Inflammatory macrophage treated with lipopolysaccharide for 4 hours (primary cell): ENCODE measurements around the gene ETFA.
A peak's percentile ranks its signal among the peaks of the same experiment; 100 is the strongest.

Experiments used
- DNase-seq: peaks from one replicate; pipeline ENCODE4 v3.0.0-alpha.2; 2020

Gene ETFA

DNA sequence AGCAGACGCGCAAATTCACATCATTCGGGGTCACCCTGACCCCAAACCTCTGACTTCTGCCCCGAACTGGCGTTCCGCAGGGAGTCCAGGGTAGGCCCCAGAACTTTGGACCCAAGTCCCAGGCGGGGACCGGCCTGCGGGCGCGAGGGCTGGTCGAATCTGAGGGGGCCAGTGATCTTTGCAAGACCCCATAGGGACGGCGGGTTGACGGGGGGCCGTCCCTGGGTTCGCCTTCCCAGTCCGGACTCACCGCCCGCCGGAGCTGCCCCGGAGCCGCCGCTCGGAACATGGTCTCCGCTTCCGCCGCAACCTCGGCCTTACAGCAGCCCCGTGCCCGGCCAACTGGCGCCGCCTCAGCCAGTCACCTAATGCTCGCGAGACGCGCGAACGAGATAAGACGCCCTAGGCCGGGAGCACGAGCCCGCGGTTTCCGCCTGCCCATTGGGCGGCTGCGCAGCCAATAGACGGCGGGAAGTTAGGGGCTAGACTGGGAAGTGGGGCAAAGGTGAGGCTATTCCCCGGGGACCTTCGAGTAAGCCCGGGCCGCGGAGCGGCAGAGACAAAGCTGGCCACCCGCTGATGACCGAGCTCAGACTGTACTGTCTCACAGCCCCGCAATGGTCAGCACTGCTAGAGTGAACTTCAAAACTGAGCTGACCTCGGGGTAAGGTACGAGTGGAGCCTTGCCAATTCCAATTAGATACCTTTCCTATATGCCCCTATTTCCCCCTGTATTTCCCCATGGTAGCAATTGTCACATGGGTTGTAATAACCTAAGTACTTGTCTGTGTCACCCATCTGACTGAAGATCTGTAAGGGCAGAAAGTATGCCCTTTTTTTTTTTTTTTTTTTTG lies at the start of gene ETFA:
ETFA (minus strand) TSS at position 370 of the 854 bp plus-strand sequence; CDS start at position 289, 81 bp downstream.
- DNase-seq, result peak; percentile 96

DNA sequence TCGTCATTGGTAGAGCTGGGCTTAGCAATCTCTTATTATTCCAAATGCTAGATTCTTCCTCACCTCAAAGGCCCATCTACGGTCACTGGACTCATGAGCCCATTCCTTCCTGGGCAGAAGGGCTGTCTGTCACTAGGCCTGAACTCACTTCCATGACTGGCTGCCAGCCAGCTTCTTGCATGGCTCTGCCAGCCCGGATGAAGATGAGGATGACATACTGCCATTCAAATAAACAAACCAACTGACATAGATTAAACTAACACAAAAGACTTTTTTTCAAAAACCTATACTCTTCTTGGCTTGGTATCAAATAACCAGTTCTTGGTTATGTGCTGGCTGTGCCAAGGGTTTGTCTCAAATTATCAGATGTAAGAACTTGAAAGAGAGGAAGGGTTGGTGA lies 49.1 kb upstream of the ETFA start:
- no peak for DNase-seq

DNA sequence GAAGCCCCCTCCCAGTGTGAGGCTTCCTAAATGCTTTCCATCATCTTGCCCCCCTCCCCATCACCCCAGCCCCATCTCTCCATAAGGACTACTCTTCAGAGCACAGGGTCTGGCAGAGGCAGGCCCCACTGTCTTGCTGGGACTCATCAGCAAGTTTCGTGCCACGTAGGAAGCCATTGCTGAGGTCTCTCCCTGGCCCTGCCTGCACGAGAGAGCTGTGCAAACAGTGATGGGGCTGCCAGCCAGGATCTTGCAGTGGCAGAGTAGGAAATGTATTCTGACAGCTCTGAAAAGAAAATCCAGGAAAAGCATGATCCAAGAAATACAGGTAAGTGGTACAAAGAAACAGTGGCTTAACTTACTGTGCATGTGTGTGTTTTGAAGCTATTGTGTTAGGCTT lies 47.9 kb upstream of the ETFA start:
- DNase-seq, result no peak

DNA sequence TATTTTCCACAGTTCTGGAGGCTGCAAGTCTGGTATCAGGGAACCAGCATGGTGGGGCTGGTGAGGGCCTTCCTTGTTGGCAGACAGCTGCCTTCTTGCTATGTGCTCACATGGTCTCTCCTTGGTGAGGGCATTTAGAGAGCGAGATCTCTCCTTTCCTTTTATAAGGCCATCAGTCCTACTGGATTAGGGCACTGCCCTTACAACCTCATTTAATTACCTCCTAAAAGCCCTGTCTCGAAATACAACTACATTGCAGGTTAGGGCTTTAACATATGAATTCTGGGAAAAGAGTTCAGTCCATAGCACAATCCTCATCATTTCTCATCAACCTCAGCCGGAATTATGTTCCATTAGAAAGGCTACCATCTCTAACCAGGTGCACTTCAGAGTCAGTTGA lies 47.2 kb upstream of the ETFA start:
- no peak for DNase-seq

DNA sequence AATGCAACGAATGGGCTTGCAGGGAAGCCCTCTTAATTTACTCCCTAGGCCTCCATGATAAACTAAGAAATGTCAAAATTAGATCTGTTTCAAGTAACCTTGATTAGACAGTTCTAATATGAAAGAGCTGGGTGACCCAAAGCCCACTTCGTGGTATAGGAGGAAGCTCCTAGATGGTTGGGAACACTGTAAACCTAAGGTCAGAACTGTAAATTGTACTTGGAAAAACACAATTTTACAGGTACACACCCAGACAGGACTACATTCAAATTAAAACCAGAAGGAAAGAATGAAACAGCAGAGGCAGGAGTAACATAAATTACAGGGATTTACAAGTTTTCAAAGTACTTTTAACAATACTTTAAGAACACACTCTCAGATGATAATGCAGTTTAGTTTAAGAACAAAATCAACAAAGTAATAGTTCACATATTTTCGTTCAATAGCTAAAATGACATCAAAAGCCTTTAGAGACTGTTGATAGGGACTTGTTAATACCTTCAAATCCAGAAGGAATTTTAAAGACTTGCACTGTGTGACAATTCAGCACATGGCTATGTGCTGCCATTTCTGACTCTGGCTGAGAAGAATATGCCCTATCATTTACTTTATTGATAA lies 43.7 kb upstream of the ETFA start:
- DNase-seq, result no peak

DNA sequence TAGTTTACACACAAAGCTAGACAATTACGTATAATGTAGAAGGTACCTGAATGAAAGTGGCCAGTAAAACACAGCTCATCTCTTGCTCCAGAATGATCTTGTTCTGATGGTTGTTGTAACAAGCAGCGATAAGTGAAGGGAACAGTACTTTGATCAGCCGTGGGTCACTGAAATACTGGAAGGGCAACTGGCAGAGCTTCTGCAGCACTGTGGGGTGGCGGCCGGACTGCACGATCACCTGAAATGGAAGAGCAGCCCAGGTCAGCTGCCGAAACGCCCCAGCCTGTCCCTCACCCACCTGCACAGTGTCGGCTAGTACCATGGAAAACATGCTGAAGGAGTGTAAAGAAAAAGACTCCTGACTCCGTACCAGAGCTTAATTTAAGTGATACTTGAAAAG lies 42.6 kb upstream of the ETFA start:
- DNase-seq, result no peak

DNA sequence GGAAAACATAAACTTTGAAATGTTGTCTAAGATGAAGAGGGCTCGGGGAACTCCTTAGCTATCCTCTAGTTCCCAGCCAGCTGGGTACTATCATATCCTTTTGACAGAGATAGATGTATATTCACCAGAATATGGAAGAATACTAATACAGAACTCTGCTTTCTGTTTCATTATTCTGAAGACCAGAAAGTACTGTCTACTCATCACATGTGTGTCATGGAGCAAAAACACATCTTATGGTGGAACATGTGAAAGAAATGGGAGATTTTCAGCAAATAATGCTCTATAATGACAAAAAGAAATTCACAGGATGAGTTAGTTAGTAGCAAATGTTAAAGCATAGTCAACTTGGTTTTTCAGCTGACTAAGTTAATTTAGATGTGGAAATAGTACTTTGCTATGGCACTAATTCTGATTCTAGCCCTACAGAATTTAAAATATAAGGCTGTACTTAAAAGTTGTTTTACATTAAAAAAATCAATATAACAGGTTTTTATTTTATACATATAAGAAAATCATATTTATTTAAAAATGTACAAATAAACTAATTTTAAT lies 41.8 kb upstream of the ETFA start:
- no peak for DNase-seq

DNA sequence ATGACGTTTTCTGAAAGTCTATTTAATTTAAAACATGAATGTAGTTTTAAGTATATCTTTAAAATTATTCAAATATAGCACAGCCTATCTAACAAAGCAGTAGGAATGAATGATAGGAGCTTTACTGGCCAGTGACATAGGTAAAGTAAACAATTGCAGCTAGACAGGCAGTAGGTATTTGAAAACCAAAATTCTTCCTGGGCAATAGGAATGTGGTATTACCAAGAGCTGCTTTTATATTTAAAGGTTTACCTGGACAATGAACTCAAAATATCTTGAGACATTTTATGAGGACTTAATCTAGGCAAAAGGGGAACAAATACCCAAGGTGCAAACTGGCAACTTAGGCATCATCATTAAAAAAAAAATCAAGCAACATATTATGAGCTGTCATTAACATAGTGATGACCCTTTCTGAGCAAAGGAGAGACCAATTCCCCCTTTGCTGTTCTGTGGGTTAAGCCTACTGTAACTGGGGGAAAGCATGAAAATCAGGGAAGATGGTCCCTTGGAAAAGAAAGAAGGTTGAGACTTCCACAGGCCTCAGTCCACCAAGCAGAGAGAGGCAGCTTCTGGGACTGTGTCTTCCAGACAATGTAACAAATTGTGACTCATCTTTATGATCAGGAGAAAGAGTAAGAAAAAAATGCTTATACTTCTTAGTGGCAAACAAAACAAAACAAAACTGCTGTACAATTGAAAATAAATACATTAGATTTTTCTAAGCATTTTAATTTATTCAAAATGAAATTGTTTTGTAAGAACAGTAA lies 38.2 kb upstream of the ETFA start:
- DNase-seq, result no peak

DNA sequence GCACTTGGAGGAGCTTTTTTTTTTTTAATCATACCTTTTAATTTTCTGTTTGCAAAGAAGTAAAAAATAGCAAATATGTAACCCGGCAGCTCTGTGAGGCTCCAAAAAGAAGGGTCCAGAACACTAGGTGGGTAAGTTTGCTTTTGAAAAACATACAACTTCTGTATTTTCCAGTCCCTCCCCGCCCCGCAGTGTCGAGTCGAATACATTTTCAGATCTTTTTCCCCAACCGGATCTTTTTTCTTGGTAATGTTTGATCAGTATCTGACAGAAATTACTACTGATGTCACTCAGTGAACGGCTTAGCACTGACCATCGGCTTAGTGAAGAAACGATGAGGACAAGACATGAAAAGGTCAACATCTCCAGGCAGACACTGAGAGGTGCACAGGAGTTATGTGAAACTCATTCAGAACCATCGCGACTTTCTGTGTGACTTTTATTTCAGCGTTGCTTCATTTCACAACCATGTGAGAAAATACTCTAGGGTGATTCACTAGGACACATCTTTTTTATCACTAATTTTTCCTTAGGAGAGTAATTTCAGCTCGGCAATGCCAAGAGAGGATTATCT lies 36.3 kb upstream of the ETFA start:
- DNase-seq, result no peak

DNA sequence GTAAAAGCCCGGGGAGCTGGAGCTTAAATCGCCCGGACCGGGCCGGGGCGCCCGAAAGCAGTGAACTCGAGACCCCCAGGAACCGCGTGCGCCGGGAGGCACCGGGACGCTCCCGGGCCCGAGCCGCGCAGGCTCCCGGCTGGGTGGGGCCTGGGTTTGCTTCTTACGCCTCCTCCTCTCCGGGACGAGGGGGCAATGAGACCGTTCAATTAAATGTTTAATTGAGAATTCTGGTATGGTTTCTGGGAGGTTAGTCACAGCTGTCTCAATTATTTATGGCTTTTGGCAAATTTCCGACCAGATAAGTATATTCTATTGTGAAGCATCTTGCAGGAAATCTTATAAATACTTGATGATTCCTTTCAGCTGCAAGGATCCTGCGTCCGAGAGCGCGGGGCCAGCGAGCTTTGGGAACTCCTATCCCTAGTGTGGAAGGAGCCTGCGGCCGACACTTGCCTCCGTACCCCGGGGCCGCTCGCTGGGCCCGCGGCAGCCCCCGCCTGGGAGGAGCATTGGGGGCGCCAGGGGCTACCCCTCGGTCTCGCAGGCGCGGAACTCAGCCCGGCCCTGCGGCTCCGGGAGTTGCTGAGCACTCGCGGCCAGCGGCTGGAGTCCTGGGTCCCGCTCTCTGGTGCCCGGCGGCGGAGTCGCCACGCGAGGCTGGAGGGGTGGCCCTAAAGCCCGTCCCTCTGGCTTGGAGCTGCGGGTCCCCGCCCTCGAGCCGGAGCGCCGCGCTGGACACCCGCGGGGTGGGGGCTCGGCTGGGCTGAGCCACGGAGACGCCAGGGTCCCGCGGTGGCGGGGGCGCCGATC lies 35.6 kb upstream of the ETFA start:
- no peak for DNase-seq

DNA sequence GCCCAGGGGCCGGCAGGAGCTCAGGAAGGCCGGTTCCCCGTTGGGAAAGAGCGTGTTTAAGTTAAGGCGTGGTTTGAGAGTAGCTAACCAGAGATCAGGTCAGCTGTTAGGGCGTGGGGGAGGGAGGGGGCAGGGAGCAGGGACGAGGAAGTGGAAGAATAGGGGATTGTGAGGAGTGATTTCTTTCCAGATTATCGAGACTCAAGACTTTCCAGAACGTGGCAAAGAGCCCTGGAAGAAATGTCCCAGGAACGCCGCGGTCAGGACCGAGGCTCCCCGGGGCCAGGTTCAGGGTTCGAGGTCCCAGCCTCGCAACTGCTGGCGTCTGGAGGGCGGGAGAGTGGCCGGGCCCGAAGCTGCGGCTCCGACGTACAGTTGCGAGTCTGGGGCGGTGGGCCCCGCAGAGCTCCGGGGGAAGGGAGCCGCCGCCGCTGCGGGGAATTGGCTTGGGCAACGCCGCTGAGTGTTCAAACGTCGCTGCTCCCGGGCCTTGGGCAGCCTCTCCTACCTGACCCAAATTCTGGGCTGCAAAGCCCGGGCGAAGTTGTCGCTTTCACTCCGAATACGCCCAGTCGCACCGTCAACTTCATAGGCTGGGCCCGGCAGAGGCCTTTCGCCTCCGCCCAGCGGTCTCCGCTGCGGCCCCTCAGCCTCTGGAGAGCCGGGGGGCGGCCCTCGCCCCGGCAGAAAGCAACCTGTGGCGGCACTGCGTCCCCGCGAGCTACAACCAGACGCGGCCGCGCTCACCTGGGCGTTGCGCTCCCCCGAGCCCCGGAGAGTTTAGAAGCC lies 34.8 kb upstream of the ETFA start:
- peak; percentile 69 for DNase-seq

DNA sequence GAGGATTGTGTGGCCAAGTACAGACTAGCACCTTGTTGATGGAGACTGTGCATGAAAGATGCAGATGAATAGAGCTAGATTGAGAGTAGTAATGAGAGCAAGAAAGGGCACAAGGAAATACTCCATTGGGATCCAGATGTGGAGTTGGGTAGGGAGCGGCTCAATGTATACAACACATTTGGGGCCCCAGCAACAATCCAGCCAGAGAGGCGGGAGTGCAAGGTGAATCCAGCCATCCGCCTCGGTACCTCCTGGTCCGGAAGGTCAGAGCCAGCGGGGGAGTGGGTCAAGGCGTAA lies 34.3 kb upstream of the ETFA start:
- DNase-seq, result no peak

DNA sequence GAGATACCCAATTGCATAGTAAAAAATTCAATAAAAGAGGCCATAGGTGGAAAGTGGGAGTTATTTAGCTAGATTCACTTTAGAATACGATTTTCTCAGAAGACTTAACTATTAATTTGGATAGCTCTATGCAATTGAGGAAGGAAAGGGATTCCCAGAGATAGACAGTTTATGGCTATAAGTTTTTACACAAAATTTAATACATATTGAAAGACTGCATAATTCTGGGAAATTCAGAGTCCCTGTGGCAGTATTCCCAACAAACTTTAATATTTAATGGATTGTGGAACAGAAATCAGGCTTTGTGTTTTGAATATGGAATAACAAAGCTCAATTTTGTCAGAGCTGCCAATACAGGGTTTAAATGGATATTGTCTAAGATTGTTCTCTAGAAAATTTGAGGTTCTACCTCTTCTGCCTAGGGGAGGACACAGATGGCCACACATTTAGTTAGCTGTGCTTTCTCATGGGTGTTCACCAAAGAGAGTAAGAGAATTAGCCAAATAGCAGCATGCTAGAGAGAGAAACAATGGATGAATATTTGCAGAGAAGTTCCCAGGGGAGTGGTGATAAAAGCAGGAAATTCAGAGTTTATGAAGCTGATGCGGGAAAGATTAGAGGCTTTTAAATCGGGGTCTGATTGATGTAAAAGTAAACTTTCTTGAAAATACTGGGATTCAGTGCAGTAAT lies 33.8 kb upstream of the ETFA start:
- DNase-seq, result no peak

DNA sequence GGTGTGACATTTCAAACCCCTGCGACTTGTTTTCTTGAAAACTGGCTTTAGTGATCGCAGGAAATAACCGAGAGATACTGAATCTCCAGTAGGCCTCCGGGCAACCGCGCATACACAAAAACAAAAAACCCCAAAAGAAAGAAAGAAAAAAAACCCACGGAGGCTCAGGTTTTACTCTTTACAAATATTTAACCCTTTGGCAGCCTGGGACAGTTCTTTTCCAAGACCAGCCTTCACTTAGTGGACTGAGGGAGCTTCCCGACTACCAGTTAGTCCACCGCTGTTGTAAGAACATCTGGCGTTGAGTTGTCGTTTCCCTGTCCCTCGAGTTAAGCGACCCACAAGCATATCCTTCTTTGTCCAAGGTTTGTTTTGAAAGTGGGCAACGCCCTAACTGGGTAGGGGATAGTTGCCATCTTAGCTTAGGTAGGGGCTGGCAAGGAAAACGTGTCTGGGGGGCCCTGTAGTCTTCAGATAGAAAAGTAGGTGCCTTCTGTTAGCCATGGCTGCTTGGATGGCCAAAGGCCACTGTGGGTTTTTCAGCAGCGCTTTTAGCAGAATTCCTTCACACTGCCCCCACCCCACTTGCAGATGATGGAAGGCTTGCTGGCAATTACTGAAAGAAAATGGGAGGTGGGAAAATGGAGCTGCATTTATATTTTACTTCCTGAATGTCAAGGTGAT lies 32.2 kb upstream of the ETFA start:
- DNase-seq, result no peak

DNA sequence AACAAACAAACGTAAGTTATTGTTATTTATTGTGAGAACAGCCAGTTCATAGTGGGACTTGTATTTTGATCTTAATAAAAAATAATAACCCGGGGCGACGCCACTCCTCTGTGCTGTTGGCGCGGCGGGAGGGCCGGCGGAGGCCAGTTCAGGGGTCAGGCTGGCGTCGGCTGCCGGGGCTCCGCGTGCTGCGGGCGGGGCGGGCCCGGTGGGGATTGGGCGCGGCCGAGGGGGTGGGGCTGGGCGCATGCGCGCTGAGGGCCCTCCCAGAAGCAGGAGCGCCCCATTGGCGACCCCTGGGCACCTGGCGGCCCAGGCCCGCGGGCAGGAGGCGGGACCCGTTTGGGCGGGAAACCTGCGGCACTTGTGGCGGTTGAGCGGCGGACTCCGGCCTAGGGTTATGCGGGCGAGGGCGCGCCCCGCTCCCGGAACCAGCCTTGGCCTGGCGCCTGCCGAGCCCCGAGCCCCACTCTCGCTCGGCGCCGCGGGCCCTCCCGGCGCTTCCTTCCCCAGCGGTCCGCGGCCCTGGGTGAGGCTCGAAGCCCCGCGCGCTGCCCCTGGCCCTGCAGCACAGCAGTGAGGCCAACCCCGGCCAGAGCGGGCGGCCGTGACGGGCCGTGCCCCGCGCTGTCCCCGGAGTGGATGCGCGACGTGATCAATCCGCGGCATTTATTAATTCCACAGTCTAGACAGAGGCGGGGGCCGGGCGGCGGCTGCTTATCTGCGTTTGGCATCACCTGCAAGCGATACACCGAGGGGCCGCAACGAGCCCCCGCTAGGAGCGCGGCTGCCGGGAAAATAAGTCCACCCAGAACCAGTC lies 31.3 kb upstream of the ETFA start:
- no peak for DNase-seq

DNA sequence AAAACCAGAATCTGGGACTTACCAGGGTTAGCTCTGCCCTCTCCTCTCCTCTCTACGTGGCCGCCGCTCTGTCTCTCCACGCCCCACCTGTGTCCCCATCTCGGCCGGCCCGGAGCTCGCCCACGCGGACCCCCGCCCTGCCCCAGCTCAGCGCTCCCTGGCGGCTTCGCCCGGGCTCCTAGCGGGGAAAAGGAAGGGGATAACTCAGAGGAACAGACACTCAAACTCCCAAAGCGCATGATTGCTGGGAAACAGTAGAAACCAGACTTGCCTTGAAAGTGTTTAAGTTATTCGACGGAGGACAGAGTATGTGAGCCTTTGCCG lies 30.8 kb upstream of the ETFA start:
- no peak for DNase-seq

DNA sequence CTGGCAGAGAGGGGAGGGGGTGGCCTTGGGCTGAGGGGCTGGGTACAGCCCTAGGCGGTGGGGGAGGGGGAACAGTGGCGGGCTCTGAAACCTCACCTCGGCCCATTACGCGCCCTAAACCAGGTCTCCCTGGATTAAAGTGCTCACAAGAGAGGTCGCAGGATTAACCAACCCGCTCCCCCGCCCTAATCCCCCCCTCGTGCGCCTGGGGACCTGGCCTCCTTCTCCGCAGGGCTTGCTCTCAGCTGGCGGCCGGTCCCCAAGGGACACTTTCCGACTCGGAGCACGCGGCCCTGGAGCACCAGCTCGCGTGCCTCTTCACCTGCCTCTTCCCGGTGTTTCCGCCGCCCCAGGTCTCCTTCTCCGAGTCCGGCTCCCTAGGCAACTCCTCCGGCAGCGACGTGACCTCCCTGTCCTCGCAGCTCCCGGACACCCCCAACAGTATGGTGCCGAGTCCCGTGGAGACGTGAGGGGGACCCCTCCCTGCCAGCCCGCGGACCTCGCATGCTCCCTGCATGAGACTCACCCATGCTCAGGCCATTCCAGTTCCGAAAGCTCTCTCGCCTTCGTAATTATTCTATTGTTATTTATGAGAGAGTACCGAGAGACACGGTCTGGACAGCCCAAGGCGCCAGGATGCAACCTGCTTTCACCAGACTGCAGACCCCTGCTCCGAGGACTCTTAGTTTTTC lies 30.2 kb upstream of the ETFA start:
- no peak for DNase-seq

DNA sequence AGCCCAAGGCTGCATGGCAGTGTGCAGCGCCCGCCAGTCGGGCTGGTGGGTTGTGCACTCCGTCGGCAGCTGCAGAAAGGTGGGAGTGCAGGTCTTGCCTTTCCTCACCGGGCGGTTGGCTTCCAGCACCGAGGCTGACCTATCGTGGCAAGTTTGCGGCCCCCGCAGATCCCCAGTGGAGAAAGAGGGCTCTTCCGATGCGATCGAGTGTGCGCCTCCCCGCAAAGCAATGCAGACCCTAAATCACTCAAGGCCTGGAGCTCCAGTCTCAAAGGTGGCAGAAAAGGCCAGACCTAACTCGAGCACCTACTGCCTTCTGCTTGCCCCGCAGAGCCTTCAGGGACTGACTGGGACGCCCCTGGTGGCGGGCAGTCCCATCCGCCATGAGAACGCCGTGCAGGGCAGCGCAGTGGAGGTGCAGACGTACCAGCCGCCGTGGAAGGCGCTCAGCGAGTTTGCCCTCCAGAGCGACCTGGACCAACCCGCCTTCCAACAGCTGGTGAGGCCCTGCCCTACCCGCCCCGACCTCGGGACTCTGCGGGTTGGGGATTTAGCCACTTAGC lies 29.6 kb upstream of the ETFA start:
- no peak for DNase-seq
